ENCODE results near the gene GLIPR1L2.
"Not testable (repeated sequence)": the region's sequence is repeated elsewhere in the genome, so short reads cannot be mapped to it uniquely, and the experiment has no call there.

Gene GLIPR1L2

DNA sequence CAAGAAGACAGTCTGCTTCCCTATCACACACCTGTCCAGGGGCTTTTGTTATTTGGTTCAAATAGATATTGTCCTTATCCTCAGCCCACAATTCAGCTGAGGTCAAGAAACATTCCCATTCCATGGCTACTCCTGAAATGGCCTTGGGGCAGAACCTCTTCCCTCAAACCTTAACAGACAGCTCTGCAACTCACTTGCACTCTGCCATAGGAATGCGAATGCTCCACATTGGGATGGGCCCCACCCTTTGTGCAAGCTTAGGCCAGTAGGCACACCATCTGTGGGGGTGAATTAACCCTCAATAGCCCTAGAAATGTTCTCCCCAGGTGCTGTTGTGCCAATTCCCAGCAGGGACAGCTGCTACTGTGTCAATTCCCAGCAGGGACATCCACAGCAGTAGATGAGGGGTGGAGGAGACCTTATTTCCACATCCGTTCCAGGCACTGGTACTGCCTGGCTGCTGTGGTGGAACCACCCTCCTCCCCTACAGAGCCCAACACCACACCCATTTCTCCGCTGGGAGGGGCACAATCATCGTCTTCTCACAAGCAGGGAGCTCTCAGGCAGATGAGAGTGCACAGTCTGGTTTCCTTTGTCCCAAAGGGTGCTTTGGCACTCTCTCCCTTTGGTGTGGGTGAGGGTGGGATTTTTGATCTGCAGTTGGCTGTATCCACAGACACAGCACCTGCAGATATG, 47.3 kb downstream of the GLIPR1L2 start:
- DNase-seq, result no peak

DNA sequence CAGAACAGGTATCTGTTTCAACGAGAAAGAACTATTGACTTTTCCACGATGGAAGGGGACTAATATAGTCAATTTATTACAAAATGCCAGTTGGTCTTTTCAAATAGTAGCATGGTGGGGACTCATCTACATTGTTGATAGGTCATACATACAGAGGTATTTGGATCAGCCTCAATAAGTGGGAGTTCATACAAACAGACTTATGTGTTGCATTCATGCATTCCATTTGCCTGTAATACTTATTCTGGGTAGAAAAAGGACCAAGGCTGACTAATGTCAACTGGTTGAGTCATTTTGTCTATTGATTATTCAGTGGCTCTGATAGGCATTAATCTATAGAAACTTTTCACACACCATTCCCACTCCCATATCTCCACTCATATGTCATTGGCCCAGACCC, 48.2 kb downstream of the GLIPR1L2 start:
- DNase-seq, result no peak

DNA sequence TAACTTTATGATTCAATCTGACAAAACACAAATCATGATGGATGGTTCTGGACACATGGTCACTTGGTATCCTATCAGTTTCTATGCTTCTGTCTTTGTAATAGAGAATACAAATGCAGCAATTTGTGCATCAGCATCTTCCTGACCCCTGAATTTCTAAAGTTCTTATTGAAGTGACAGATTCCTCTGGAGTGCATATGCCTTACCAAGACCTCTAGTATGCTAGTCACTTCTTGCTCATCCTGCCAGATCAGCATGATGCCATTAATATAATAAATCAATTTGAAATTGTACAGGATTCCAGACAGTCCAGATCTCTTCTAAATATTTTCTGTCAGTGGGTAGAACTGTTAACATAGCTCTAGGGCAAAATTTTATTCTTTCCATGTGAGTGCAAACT, 49.0 kb downstream of the GLIPR1L2 start:
- no peak for DNase-seq

DNA sequence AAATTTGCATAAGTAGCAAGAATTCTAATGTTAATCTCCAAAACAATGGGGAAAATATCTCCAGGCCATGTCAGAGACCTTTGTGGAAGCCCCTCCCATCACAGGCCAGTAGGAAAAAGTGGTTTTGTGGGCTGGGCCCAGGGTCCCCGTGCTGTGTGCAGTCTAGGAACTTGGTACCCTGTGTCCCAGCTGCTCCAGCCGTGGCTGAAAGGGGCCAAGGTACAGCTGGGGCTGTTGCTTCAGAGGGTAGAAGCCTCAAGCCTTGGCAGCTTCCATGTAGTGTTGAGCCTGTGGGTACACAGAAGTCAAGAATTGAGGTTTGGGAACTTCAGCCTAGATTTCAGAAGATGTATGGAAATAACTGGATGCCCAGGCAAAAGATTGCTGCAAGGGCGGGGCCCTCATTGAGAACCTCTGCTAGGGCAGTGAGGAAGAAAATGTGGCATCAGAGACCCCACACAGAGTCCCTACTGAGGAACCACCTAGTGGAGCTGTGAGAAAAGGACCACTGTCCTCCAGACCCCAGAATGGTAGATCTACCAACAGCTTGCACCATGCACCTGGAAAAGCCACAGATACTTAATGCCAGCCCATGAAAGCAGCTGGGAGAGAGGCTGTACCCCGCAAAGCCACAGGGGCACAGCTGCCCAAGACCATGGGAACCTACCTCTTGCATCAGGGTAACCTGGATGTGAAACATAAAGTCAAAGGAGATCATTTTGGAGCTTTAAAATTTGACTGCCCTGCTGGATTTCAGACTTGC, 51.0 kb downstream of the GLIPR1L2 start:
- DNase-seq, result not testable (repeated sequence)

DNA sequence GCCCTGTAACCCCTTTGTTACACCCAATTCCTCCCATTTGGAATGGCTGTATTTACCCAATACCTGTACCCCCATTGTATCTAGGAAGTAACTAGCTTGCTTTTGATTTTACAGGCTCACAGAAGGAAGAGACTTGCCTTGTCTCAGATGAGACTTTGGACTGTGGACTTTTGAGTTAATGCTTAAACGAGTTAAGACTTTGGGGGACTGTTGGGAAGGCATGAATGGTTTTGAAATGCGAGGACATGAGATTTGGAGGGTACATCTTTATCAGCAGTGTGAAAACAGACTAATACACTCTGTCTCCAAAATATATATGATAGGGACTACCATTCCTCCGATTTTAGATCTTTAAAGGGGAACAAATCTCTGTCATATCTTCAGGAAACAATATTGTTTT, 51.6 kb downstream of the GLIPR1L2 start:
- not testable (repeated sequence) for DNase-seq

DNA sequence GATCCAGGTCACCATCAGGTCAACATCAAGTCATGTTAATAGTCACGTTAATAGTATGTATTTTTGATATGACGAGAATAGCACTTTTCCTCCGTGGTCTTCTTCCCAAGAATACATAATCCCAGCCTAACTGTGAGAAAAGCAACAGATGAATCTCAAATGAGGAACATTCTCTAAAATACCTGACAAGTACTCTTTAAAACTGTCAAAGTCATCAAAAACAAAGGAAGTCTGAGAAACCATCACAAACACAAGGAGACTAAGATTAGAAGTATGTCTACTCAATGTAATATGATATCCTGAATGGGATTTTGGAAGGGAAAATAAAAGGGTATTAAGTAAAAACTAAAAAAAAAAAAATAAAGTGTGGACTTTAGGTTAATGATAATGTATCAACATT, 52.8 kb downstream of the GLIPR1L2 start:
- DNase-seq, result no peak

DNA sequence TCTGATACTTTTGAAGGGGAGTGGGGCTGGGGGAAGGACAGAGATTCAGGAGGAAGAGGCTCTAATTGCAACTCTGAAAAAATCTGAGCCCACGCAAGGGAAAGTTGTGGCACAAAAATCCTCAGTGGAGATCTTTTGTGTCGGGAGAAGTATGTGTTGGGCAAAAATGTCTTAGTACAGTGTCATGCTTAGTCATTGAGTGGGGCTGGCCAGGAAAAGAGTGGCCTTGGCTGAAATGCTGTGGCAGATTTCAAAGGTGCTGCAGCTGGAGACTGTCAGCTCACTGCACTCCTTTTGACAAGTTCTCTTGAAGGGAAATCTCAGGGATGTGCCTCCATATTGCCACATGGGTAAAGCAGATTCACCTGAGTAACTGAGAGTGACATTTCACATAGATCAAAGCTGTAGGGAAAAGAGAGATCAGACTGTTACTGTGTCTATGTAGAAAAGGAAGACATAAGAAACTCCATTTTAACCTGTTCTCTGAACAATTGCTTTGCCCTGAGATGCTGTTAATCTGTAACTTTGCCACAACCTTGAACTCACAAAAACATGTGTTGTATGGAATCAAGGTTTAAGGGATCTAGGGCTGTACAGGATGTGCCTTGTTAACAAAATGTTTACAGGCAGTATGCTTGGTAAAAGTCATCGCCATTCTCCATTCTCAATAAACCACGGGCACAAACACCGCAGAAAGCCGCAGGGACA, 53.7 kb downstream of the GLIPR1L2 start:
- no peak for DNase-seq

DNA sequence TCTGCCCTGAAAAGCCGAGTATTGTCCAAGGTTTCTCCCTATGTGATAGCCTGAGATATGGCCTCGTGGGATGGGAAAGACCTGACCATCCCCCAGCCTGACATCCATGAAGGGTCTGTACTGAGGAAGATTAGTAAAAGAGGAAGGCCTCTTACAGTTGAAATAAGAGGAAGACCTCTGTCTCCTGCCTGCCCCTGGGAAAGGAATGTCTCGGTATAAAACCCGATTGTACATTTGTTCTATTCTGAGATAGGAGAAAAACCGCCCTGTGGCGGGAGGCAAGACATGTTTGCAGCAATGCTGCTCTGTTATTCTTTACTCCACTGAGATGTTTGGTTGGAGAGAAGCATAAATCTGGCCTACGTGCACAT, 54.2 kb downstream of the GLIPR1L2 start:
- not testable (repeated sequence) for DNase-seq

DNA sequence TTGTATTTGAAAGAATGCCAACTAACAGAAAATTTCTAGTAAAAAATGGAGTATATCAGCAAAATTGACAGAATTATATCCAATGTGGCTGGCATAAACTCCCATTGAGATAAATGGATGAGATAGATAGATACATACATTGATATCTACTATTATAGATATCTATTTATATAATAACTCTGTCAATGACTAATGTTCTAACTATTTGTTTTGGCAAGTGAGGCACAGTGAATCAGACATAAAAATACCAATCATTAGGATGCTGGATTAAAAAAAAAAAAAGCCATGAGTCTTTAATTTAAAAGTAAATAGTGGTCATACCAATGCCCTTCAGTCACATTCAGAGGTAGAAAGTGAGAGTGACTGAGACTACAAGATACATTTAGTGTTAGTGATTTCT, 56.0 kb downstream of the GLIPR1L2 start:
- DNase-seq, result no peak

DNA sequence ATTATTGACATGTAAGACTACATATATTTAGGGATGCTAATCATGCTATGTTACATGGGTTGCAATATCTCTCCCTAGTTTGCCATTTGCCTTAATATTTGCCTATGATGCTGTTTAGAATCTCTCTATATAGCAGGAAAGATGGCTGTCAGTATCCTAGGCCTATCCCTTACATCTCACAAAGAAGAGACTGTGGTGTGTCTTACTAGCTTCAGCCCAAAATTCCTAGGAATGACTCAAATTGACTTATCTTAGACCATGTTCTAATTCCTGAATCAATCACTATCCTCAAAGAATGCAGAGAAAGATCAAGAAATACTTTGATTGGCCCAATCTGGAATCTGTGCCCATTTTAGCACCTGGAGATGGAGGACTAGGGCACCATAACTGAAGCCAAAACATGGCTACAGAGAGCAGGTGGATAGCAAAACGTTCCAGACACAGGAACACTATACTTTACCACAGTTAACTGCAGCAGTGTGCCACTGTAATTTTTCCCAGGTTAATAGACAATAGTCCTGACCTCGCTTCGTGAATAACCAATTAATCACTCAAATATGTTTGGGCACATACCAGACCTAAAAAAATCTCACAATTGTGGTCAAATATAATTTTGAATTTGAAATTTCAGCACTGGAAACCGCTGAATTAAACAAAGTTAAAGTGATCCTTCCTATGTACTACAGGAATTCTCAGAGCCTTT, 57.0 kb downstream of the GLIPR1L2 start:
- no peak for DNase-seq

DNA sequence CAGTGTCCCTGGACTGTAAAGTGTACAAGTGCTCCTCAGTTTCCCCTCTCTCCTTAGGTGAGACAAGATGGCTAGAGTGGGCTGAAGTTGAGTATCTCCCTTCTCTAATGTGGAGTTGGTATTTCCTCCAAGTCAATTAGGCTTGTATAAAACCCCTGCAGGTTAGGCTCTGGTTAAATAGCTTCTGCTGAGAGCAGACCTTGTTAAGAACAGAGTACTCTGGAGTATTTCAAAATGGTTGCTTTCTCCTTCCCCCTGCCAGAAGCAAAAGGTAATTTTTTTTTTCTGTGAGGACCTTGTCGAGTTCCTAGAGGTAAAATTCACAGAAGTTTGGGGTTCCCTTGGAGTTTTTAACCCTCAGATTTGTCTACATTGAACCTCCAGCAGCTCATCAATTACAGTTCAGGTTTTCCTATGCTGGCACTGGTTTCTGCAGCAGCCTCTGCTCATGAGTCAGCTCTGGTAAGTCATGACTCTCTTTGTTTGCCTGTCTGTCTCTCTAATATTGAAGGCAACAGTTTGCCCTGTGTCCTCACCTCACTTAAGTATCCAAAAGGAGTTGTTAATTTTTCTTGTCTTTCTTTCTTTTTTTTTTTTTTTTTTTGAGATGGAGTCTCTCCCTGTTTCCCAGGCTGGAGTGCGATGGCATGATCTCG, 61.9 kb downstream of the GLIPR1L2 start:
- DNase-seq, result no peak

DNA sequence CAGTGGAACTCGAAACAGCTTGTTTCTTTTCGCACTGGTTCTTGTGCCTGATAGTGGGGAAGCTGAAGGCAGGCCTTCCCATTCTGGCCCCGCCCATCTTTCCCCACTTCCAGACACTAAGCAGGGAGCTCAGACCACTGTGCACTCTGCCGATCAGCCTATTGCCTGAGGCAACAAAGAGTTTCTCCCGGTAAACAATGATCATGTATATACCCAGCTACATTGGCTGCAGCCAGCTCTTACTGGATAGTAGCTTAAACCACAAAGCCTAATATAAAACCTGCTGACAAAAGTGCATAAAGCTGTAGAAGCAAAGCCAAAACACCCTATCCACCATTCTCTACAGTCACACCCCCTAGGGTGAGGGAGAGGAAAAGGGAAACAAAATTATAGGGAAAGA, 65.0 kb downstream of the GLIPR1L2 start:
- no peak for DNase-seq

DNA sequence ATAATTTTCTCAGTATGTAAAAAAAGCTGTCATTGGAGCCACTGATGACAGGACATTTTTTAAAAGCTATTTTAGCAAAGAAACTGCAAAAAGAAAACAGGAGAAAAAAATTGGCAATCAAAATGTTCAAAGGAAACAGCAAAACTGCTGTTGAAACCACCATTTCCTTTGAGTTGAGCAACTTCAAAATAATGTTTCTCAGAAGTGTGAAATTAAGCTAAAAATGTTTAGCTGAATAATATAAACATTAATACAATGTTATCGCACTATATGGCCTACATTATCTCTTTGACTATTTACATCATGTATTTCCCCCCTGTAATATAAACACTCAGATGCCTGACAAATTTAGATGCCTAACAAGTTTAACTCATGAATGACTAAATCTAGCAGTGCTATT, 66.3 kb downstream of the GLIPR1L2 start:
- DNase-seq, result no peak

DNA sequence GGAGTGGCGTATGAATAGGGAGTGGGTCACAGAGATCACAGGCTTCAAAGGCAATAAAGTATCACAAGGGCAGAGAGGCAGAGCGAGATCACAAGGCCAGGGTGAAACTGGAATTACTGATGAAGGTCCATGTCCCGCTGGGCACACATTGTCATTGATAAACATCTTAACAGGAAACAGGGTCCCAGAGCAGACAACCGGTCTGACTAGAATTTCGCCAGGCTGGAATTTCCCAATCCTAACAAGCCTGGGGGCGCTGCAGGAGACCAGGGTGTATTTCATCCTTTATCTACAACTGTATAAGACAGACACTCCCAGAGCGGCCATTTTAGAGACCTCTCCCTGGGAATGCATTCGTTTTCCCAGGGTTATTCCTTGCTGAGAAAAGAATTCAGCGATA, 67.0 kb downstream of the GLIPR1L2 start:
- not testable (repeated sequence) for DNase-seq

DNA sequence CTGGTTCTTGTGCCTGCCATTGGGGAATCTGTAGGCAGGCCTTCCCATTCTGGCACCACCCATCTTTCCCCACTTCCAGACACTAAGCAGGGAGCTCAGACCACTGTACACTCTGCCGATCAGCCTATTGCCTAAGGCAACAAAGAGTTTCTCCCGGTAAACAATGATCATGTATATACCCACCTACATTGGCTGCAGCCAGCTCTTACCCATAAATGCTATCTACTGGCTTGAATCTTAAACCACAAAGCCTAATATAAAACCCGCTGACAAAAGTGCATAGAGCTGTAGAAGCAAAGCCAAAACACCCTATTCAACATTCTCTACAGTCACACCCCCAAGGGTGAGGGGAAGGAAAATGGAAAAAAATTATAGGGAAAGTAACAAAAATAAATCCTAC, 68.9 kb downstream of the GLIPR1L2 start:
- DNase-seq, result no peak

DNA sequence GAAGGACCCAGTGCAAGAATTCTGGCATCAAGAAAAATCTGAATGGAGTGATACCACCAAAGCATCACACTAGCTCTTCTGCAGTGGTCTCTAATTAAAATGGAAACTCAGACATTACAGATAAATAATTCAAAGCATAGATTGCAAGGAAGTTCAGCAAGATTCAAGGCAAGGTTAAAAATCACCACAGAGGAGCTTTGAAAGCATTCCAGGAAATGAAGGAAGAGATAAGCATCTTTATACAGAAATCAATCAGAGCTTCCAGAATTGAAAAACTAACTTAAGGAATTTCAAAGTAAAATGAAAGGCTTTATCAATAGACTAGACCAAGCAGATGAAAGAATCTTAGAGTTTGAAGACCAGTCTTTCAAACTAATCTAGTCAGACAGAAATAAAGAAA, 69.3 kb downstream of the GLIPR1L2 start:
- no peak for DNase-seq

DNA sequence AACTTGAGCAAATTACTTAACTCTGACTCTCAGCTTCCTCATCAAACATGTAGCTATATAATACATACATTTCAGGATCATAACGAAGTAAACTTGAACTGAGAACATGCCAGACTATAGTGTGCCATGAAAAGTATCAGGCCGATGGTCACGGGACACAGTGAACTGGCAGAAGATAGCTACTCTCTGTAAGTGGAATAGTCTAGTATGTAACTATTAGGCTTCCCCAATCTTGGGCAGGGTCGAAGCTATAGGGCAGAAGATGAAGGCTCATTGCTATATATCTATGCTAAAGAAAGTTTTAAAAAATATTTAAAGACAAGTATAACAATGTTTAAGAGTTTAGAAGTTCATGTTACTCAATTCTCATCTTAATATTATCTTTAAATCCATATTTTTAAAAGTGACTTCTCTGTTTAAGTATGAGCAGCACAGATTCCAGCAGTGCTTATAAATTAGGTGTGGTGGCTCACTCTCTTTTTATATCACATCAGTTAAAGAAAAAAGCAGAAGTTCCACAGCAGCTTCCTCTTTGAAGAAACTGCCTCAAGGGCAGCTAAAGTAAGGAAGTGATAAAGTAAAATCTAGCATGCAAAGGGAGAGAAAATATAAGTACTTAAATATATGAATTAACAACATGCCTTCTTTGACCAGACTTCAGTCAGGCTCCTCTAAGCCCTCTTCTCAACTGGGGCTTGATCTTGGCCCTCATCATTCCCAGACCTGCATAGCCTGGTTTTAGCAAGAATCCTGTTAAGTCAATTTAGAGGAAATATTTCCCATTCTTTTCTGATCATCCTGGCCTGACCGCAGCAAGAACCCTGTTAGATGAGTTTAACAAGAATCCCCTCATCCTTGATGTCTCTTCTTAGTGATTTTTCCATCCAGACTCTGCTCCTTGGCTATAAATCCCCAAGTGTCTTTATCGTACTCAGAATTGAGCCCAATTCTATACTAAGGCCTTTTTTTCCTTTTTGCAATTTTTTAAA, 81.3 kb downstream of the GLIPR1L2 start:
- no peak for DNase-seq

DNA sequence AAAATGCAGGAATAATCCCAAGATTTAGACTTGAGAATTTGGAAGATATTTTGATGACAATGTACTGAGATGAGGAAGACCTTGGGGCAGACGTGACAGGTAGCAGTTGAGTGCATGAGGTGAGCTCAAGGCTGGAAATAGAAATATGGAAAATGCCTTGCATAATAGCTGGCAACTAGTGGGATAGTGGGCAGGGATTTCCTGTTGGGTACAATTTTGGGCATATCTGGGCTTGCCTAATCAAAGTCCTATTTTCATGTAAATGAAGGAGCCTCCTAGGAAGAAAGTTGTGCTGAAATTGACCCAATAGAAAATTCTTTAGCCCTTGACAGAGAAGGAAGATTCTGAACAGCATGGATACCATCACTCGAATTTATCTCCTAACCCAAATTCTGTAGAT, 83.2 kb downstream of the GLIPR1L2 start:
- DNase-seq, result no peak

DNA sequence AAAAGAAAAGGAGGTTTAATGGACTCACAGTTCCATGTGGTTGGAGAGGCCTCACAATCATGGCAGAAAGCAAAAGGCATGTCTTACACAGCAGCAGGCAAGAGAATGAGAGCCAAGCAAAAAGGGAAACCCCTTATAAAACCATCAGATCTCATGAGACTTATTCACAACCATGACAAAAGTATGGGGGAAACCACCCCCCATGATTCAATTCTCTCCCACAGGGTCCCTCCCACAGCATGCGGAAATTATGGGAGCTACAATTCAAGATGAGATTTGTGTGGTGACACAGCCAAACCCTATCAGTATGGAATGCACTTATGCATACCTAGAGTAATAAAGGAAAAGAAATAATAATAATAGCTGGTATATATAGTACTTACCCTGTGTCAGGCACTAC, 85.2 kb downstream of the GLIPR1L2 start:
- DNase-seq, result no peak

DNA sequence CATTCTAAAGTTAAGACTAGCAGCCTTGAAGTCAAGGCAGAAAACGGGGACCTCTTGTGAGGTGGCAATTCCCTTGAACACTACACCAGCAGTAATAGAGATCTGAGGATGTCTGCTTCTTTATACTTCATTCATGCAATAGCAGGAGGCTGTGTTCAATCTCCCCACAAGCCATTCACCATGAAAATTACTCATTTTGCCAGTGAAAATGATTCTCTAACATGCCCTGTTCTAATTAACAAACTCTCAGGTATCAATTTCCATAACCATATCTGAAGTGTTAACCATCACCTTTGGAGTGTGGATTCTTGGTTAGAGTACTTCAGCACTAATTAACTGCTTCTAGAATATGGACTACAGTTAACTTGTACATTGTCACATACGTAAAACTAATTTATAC, 86.2 kb downstream of the GLIPR1L2 start:
- no peak for DNase-seq

DNA sequence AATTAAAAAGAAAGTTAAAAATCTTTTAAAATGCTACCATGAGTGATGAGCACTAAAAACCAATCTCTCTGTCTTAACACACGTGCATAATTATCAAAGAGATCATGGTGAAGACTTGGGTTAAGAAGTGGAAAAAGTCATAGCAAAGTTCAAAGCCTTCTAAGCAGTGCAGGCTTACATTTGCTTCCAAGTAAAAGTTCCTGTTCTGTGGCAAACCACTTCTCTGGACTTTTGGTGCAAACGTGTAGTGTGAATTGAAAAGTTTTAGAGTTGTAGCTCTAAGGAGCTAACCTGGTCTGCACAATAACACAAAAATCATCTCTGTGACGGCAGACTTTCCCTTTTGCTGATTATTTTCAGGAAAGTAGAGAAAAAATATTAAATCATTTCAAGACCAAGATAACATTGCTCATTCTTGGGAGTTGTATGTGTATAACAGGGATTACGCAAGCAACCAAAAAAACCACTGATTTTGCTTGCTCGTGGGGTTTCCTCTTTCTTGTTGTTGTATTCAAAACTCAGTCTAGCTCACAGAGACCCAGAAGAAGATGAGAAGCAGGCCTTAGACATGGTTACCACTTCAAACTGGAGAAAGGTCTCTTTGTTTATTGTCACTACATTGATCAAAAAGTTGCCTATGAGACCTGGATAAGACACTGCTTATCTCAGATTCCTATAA, 87.4 kb downstream of the GLIPR1L2 start:
- DNase-seq, result no peak

Measured in DMS79 (cell line).